ENCODE data around the gene UGT1A6. TPM values are rescaled to one million over a fixed set of nuclear protein-coding genes. Genes with fewer than 3 reads are reported as not detected.
"Not testable (repeated sequence)": the region's sequence is repeated elsewhere in the genome, so short reads cannot be mapped to it uniquely, and the experiment has no call there.

The UGT1A6 gene
- total RNA-seq, 2 donors from 2014 or later: not detected

DNA sequence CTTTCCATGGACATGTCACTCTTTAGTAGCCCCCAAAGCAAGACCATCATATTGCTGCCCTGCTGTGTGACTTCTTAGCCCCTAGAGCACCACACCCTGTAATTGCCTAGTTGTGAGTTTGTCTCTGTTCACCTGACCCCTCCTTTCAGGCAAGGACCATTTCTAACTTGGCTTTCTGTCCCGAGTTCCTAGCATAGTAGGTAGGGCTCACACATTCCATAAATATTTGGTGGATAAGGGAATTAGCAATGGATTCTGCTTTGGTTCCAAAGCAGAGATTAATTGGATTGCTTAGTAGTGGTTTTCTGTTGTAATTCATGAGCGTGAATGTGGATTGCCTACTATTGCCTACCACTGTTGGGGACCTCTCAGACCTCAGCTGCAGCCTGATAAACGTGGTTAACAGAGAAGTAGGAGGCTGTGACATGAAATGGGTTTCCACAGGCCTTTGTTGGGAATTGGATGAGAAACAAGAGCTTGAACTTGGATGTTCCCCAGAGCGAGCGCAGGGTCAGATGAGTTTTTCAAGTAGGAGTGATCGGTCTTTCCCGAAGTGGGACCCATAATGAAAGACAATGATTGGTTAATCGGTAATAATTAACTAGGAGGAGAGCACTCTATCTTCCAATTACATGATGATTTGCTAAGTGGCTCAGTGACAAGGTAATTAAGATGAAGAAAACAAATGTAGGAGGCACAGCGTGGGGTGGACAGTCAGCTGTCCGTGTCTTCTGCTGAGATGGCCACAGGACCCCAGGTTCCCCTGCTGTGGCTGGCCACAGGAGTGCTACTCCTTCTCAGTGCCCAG is 54.0 kb downstream of the UGT1A6 start:
- H3K9ac ChIP-seq (ENCODE audit: extremely low read depth, low read length, poor library complexity, severe bottlenecking): no peak overlapping the region
- TF ChIP-seq, protein P1, sequence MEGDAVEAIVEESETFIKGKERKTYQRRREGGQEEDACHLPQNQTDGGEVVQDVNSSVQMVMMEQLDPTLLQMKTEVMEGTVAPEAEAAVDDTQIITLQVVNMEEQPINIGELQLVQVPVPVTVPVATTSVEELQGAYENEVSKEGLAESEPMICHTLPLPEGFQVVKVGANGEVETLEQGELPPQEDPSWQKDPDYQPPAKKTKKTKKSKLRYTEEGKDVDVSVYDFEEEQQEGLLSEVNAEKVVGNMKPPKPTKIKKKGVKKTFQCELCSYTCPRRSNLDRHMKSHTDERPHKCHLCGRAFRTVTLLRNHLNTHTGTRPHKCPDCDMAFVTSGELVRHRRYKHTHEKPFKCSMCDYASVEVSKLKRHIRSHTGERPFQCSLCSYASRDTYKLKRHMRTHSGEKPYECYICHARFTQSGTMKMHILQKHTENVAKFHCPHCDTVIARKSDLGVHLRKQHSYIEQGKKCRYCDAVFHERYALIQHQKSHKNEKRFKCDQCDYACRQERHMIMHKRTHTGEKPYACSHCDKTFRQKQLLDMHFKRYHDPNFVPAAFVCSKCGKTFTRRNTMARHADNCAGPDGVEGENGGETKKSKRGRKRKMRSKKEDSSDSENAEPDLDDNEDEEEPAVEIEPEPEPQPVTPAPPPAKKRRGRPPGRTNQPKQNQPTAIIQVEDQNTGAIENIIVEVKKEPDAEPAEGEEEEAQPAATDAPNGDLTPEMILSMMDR (conservative IDR thresholded peaks at IDR 0.05): no peak
- H3K27ac ChIP-seq (ENCODE audit: low read depth, low read length): no peak overlapping the region
- WGBS, 2 experiments (ENCODE audit: insufficient coverage in 1 of 2, insufficient read length in 1 of 2): 80 to 84% methylated on average over 9 to 10 of the region's 10 CpGs
- Mint-ChIP-seq H3K4me1 (no peaks in the 10 kb centered on the region), H3K36me3 (ENCODE audit: low read depth) (no peaks in the 10 kb centered on the region), H3K27ac (no peak overlapping the region), H3K27me3 (ENCODE audit: insufficient read depth) (peaks cover 7% of the 10 kb centered on the region), H3K4me3 (no peak overlapping the region), H3K9me3 (peaks cover 32% of the 10 kb centered on the region)
- no peak for DNase-seq
- peaks cover 15% of the 10 kb centered on the region for H3K9me3 ChIP-seq (ENCODE audit: control insufficient read depth, low read length)
- no peaks in the 10 kb centered on the region for H3K36me3 ChIP-seq (ENCODE audit: control insufficient read depth, insufficient read depth, low read length)
- H3K27me3 ChIP-seq (ENCODE audit: control insufficient read depth, insufficient read depth, low read length, poor library complexity, severe bottlenecking): no peaks in the 10 kb centered on the region
- no peak overlapping the region for H3K4me3 ChIP-seq (ENCODE audit: low read length)
- H3K4me1 ChIP-seq (ENCODE audit: control insufficient read depth, insufficient read depth, low read length): no peaks in the 10 kb centered on the region

DNA sequence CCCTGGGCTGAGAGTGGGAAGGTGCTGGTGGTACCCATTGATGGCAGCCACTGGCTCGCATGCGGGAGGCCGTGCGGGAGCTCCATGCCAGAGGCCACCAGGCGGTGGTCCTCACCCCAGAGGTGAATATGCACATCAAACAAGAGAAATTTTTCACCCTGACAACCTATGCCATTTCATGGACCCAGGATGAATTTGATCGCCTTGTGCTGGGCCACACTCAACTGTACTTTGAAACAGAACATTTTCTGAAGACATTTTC is 54.5 kb downstream of the UGT1A6 start:
- peaks cover 15% of the 10 kb centered on the region for H3K9me3 ChIP-seq (ENCODE audit: control insufficient read depth, low read length)
- Mint-ChIP-seq H3K4me1 (no peaks in the 10 kb centered on the region), H3K9me3 (peaks cover 38% of the 10 kb centered on the region), H3K4me3 (no peak overlapping the region), H3K27me3 (ENCODE audit: insufficient read depth) (peaks cover 7% of the 10 kb centered on the region), H3K27ac (no peak overlapping the region), H3K36me3 (ENCODE audit: low read depth) (no peaks in the 10 kb centered on the region)
- no peak for DNase-seq
- H3K9ac ChIP-seq (ENCODE audit: extremely low read depth, low read length, poor library complexity, severe bottlenecking): no peak overlapping the region
- H3K27me3 ChIP-seq (ENCODE audit: control insufficient read depth, insufficient read depth, low read length, poor library complexity, severe bottlenecking): no peaks in the 10 kb centered on the region
- no peaks in the 10 kb centered on the region for H3K36me3 ChIP-seq (ENCODE audit: control insufficient read depth, insufficient read depth, low read length)
- no peaks in the 10 kb centered on the region for H3K4me1 ChIP-seq (ENCODE audit: control insufficient read depth, insufficient read depth, low read length)
- TF ChIP-seq, protein P1 (conservative IDR thresholded peaks at IDR 0.05): no peak
- no peak overlapping the region for H3K27ac ChIP-seq (ENCODE audit: low read depth, low read length)
- H3K4me3 ChIP-seq (ENCODE audit: low read length): no peak overlapping the region
- 93% methylated on average over 3 to 6 of the region's 6 CpGs for WGBS, 2 experiments (ENCODE audit: insufficient coverage in 1 of 2, insufficient read length in 1 of 2)

DNA sequence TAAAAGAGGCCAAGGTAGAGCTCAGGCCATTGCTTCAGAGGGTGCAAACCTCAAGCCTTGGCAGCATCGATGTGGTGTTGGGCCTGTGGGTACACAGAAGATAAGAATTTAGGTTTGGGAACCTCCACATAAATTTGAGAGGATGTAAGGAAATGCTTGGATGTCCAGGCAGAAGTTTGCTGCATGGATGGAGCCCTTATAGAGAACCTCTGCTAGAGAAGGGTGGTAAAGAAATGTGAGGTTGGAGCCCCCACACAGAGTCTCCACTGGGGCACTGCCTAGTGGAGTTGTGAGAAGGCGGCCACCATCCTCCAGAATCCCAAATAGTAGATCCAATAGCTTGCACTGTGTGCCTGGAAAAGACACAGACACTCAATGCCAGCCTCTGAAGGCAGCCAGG is 58.0 kb downstream of the UGT1A6 start:
- H3K4me1 Mint-ChIP-seq: not testable (repeated sequence)
- 88% methylated on average over 2 of the region's 2 CpGs; no CpG with 5 or more reads in 1 of the 2 experiments for WGBS, 2 experiments (ENCODE audit: insufficient coverage in 1 of 2, insufficient read length in 1 of 2)

DNA sequence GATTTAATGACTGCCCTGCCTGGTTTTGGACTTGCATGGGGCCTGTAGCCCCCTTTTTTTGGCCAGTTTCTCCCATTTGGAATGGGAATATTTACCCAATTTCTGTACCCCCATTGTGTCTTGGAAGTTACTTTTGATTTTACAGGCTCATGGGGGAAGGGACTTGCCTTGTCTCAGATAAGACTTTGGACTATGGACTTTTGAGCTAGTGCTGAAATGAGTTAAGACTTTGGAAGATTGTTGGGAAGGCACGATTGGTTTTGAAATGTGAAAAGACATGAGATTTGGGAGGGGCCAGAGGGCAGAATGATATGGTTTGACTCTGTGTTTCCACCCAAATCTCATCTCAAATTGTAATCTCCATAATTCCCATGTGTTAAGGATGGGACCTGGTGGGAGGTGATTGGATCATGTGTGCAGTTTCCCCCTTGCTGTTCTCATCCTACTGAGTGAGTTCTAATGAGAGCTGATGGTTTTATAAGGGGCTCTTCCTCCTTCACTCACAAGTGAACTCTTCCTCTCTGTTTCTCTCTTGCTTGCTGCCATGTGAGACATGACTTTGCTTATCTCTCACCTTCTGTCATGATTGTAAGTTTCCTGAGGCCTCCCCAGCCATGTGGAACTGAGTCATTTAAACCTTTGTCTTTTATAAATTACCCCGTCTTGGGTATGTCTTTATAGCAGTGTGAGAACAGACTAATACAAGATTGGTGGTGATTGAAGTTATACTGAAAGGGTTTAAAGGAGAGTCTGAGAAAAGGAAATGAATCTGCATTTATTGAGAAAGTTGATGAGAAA is 58.7 kb downstream of the UGT1A6 start:
- H3K27ac ChIP-seq (ENCODE audit: low read depth, low read length); H3K4me1 Mint-ChIP-seq; H3K4me3 ChIP-seq (ENCODE audit: low read length); H3K36me3 Mint-ChIP-seq (ENCODE audit: low read depth); H3K4me1 ChIP-seq (ENCODE audit: control insufficient read depth, insufficient read depth, low read length); DNase-seq; H3K27me3 ChIP-seq (ENCODE audit: control insufficient read depth, insufficient read depth, low read length, poor library complexity, severe bottlenecking); H3K9ac ChIP-seq (ENCODE audit: extremely low read depth, low read length, poor library complexity, severe bottlenecking); H3K4me3 Mint-ChIP-seq; H3K36me3 ChIP-seq (ENCODE audit: control insufficient read depth, insufficient read depth, low read length); H3K27me3 Mint-ChIP-seq (ENCODE audit: insufficient read depth); H3K27ac Mint-ChIP-seq: not testable (repeated sequence)
- 83 to 88% methylated on average over 1 to 2 of the region's 2 CpGs for whole genome bisulfite sequencing, 2 experiments (ENCODE audit: insufficient coverage in 1 of 2, insufficient read length in 1 of 2)
- H3K9me3 ChIP-seq (ENCODE audit: control insufficient read depth, low read length): peaks cover 15% of the 10 kb centered on the region
- H3K9me3 Mint-ChIP-seq: peaks cover 44% of the 10 kb centered on the region

More for the DNA sequence above, 58.0 kb downstream of the UGT1A6 start:
- DNase-seq; H3K27ac ChIP-seq (ENCODE audit: low read depth, low read length); H3K4me3 ChIP-seq (ENCODE audit: low read length); H3K36me3 ChIP-seq (ENCODE audit: control insufficient read depth, insufficient read depth, low read length); H3K4me3 Mint-ChIP-seq; H3K27ac Mint-ChIP-seq; H3K36me3 Mint-ChIP-seq (ENCODE audit: low read depth); H3K27me3 Mint-ChIP-seq (ENCODE audit: insufficient read depth); H3K27me3 ChIP-seq (ENCODE audit: control insufficient read depth, insufficient read depth, low read length, poor library complexity, severe bottlenecking); H3K4me1 ChIP-seq (ENCODE audit: control insufficient read depth, insufficient read depth, low read length); H3K9ac ChIP-seq (ENCODE audit: extremely low read depth, low read length, poor library complexity, severe bottlenecking): not testable (repeated sequence)
- H3K9me3 ChIP-seq (ENCODE audit: control insufficient read depth, low read length): peaks cover 15% of the 10 kb centered on the region
- H3K9me3 Mint-ChIP-seq: peaks cover 44% of the 10 kb centered on the region
